Activated B cell treated with CpG ODN at 0.5 μM for 24 hours (primary cell): ENCODE measurements around the gene MPV17L2. TPM values are rescaled to one million over a fixed set of nuclear protein-coding genes. Genes with fewer than 3 reads are reported as not detected.
A peak's percentile ranks its signal among the peaks of the same experiment; 100 is the strongest.

Experiments used
- ATAC-seq: fragments of 200-7000 bp; cut with Tn5 transposase; one replicate; pipeline ENCODE4 v1.10.0; 2021; ENCODE audit warnings: low read depth, mild to moderate bottlenecking, moderate library complexity
- CTCF ChIA-PET: fragments of 350-600 bp; sonication (Branson Sonifier 250); formaldehyde crosslinking; loops from one replicate; lab custom pipeline; 2021; ENCODE audit warnings: antibody characterized with exemption; lab: Charles Lee
- POLR2A ChIA-PET: fragments of 350-600 bp; sonication (Branson Sonifier 250); formaldehyde crosslinking; loops from one replicate; lab custom pipeline; 2021; ENCODE audit warnings: antibody characterized with exemption; lab: Charles Lee
- DNase-seq: peaks from one replicate; pipeline ENCODE4 v3.0.0; 2022
- H3K27ac Mint-ChIP-seq: one replicate; pipeline ENCODE4 v1.8.0; 2020; ENCODE audit warnings: mixed read lengths
- H3K27me3 Mint-ChIP-seq: one replicate; pipeline ENCODE4 v1.8.0; 2021; ENCODE audit warnings: mixed read lengths
- H3K36me3 Mint-ChIP-seq: one replicate; pipeline ENCODE4 v1.8.0; 2021; ENCODE audit warnings: low read depth, mixed read lengths
- H3K4me1 Mint-ChIP-seq: one replicate; pipeline ENCODE4 v1.8.0; 2021; ENCODE audit warnings: mixed read lengths
- H3K4me3 Mint-ChIP-seq: one replicate; pipeline ENCODE4 v1.8.0; 2020; ENCODE audit warnings: mild to moderate bottlenecking, mixed read lengths
- H3K9me3 Mint-ChIP-seq: one replicate; pipeline ENCODE4 v1.8.0; 2020; ENCODE audit warnings: mixed read lengths
- CTCF ChIP-seq: fragments of 200-600 bp; IDR thresholded peaks from one replicate; pipeline ENCODE4 v1.8.0; 2022; ENCODE audit warnings: antibody characterized with exemption, mild to moderate bottlenecking
- intact Hi-C: fragments of 100-400 bp; cut with micrococcal nuclease; formaldehyde crosslinking; loops from one replicate; pipeline ENCODE4 v1.15.1; 2024
- total RNA-seq: library from RNA; stranded (reverse); gene quantifications from 2 replicates; pipeline ENCODE4 v1.2.3, GENCODE V29; 2022

The MPV17L2 gene
- total RNA-seq, 1 donor from 2014 or later: 17.9 TPM

- no peak for ATAC-seq
- Mint-ChIP-seq H3K4me1 (peaks cover 44% of the 10 kb centered on the region), H3K27ac (no peak overlapping the region), H3K9me3 (peaks cover 5% of the 10 kb centered on the region), H3K36me3 (no peaks in the 10 kb centered on the region), H3K4me3 (no peak overlapping the region), H3K27me3 (peaks cover 63% of the 10 kb centered on the region)
- intact Hi-C loops: no loop called here
- POLR2A ChIA-PET: interaction anchor here (0.6 kb wide), 1 partner anchor 60 kb away, joined by 11 read pairs; no protein-coding TSS in a partner anchor
- DNase-seq: no peak
- CTCF ChIA-PET: interaction anchor here (0.9 kb wide), 1 partner anchor 8 kb away, joined by 3 read pairs; no protein-coding TSS in a partner anchor
- TF ChIP-seq CTCF: no peak
These were observed 36.9 kb downstream of the MPV17L2 start for GRCh38 chr19:18229915-18230314.

DNA sequence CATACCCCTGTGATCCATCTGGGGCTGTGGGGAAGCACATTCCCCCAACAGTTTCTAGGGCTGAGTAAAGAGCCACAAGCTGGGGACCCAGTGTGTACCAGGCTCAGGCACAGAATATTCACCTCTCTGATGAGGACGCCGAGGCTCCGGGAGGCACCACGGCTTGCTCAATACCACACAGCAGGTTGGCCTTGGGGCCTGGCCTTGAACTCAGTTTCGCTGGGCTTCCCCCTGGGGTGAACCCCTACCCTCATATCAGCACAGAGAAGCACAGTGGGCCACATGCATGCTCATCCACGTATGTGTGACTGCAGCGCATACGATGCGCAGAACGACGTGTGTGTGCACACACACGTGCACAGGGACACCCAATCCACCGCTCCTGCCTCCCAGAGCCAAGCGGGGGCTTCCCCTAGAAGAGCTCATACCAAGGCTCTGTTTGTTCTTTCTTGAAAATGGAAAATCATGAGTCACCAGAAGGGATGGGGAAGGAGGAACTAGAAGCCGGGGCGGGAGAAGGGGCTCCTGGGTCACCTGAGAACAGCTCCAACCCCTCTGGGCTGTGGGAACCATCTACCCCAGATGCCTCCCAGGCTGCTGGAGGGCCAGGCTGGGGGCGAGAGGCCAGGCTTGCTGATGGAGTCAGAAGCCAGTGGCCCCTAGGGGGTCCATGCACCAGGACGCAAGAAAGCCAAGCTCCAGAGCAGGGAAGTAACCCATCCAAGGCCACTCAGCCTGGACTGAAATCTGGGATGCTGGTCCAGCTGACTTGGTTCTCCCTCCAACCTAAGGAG, 38.1 kb downstream of the MPV17L2 start:
- no peaks in the 10 kb centered on the region for H3K36me3 Mint-ChIP-seq
- H3K4me1 Mint-ChIP-seq: peaks cover 32% of the 10 kb centered on the region
- H3K27me3 Mint-ChIP-seq: peaks cover 62% of the 10 kb centered on the region
- no peak overlapping the region for H3K4me3 Mint-ChIP-seq
- no peak for ATAC-seq
- peak overlapping the region; percentile 46 for H3K27ac Mint-ChIP-seq
- H3K9me3 Mint-ChIP-seq: peaks cover 5% of the 10 kb centered on the region
- POLR2A ChIA-PET: interaction anchor here (0.5 to 0.7 kb wide), 6 partner anchors 10 to 261 kb away, joined by 3 to 14 read pairs (median 4); no protein-coding TSS in a partner anchor
- no peak for DNase-seq
- CTCF ChIA-PET: interaction anchor here (0.9 to 1.3 kb wide), 2 partner anchors 9 to 21 kb away, joined by 3 read pairs; no protein-coding TSS in a partner anchor
- no peak for TF ChIP-seq CTCF
- intact Hi-C loops: no loop called here

- TF ChIP-seq CTCF: no peak
- DNase-seq (no peak), ATAC-seq (no peak)
- H3K4me3 Mint-ChIP-seq: no peak overlapping the region
- intact Hi-C loops: no loop called here
- no peaks in the 10 kb centered on the region for H3K36me3 Mint-ChIP-seq
- ChIA-PET POLR2A (interaction anchor here (0.5 to 0.7 kb wide), 5 partner anchors 10 to 206 kb away, joined by 3 to 14 read pairs (median 4); no protein-coding TSS in a partner anchor), CTCF (interaction anchor here (1.3 kb wide), 1 partner anchor 20 kb away, joined by 3 read pairs; no protein-coding TSS in a partner anchor)
- H3K9me3 Mint-ChIP-seq: peaks cover 5% of the 10 kb centered on the region
- peaks cover 29% of the 10 kb centered on the region for H3K4me1 Mint-ChIP-seq
- H3K27ac Mint-ChIP-seq: no peak overlapping the region
- peaks cover 65% of the 10 kb centered on the region for H3K27me3 Mint-ChIP-seq
These were observed 38.8 kb downstream of the MPV17L2 start for GRCh38 chr19:18231775-18232174.

DNA sequence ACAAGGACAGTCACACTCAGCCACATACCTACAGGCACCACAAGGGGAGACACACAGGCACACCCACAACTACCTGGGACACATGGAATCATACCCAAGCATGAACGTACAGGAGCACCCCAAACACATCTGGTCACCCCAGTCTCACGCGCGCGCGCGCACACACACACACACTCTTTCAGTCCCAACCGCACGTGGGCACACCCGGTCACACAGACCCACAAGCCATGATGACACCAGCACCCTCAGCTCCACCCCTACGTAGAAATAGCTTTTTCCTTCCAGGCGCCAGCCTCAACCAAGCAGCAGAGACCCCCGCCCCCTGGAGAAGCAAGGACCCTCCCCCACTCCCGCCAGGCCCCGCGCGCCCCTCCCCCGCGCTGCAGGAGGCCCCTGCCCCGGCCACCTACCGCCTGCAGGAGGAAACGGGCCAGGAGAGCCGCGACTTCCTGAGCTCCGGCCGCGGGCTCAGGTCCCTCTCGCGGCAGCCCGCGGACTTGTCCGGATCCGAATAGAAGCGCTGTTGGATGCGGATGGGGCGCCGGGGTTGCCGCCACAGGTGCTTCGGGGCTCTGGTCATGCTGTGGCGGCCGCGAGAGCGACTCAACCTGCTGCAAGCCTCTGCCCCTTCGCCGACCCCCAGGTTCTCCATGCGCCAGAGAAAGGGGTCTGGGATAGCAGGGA, 39.7 kb downstream of the MPV17L2 start:
- ChIA-PET CTCF (interaction anchor here (1.9 kb wide), 1 partner anchor 19 kb away, joined by 8 read pairs; no protein-coding TSS in a partner anchor), POLR2A (interaction anchor here (0.6 to 1.6 kb wide), 4 partner anchors 40 to 208 kb away, joined by 3 to 14 read pairs (median 6); partner anchors contain the start of gene MPV17L2)
- ATAC-seq (no peak), DNase-seq (no peak)
- Mint-ChIP-seq H3K4me1 (peaks cover 21% of the 10 kb centered on the region), H3K27me3 (peaks cover 57% of the 10 kb centered on the region), H3K36me3 (no peaks in the 10 kb centered on the region), H3K4me3 (peak overlapping the region; percentile 28), H3K27ac (no peak overlapping the region), H3K9me3 (peaks cover 5% of the 10 kb centered on the region)
- intact Hi-C loops: no loop called here
- TF ChIP-seq CTCF: no peak
